GM12878 (cell line): Measurements from ENCODE around the gene PID1. TPM values are rescaled to one million over a fixed set of nuclear protein-coding genes. Genes with fewer than 3 reads are reported as not detected.

Experiments used
- ATAC-seq: fragments of 200-7000 bp; cut with Tn5 transposase; 3 replicates; pipeline ENCODE4 v1.9.1; 2020; ENCODE audit warnings: mild to moderate bottlenecking, moderate library complexity
- BruUV-seq: library from RNA; stranded (reverse); fragments of 400-500 nt; replicated peaks from 2 replicates; lab custom pipeline; 2021; lab: Mats Ljungman, UMichigan
- CTCF ChIA-PET: fragments of 300-600 bp; sonication (Branson Sonifier 250); formaldehyde crosslinking; extraction: SDS; loops from one replicate; lab custom pipeline; 2021; ENCODE audit warnings: inconsistent platforms; lab: Yijun Ruan, JAX
- POLR2A ChIA-PET: fragments of 350-600 bp; formaldehyde crosslinking; extraction: SDS; loops from one replicate; lab custom pipeline; 2021; ENCODE audit warnings: inconsistent platforms; lab: Charles Lee
- RAD21 ChIA-PET: fragments of 300-600 bp; sonication (Branson Sonifier 250); formaldehyde crosslinking; loops from one replicate; lab custom pipeline; 2023; ENCODE audit warnings: antibody characterized with exemption; ENCODE audit not compliant: unreplicated experiment; lab: Charles Lee
- SMC1A ChIA-PET: fragments of 300-600 bp; sonication (Branson Sonifier 250); formaldehyde crosslinking; loops from one replicate; lab custom pipeline; 2023; ENCODE audit not compliant: unreplicated experiment, uncharacterized antibody; lab: Charles Lee
- DNase-seq: peaks from one replicate; pipeline ENCODE4 v3.0.0-alpha.2; 2011; ENCODE audit warnings: low read depth, low spot score
- FAIRE-seq: peaks from 3 replicates; lab custom pipeline; 2011; peaks lifted over from hg19 to GRCh38; lab: Jason Lieb, UNC
- H2AFZ ChIP-seq: 2 replicates; pipeline ENCODE4 v1.6.0; 2011; ENCODE audit warnings: low read depth, low read length, control low read depth; ENCODE audit not compliant: control insufficient read depth
- H3K27ac ChIP-seq: 2 replicates; pipeline ENCODE4 v1.5.1; 2011; ENCODE audit warnings: control low read depth; ENCODE audit not compliant: control insufficient read depth, insufficient read depth
- H3K27me3 ChIP-seq, 2 experiments: replicated peaks in 1 of 2; 2 replicates each; pipeline versions ENCODE4 v1.6.0 to v1.6.1; 2011; ENCODE audit warnings: low read length in 1 of 2; ENCODE audit not compliant: control insufficient read depth in 2 of 2, insufficient read depth in 2 of 2
- H3K36me3 ChIP-seq, 2 experiments: 2 replicates each; pipeline ENCODE4 v1.5.1; 2011; ENCODE audit warnings: low read length in 1 of 2; ENCODE audit not compliant: control insufficient read depth in 2 of 2, insufficient read depth in 2 of 2
- H3K4me1 ChIP-seq: 2 replicates; pipeline ENCODE4 v1.6.1; 2011; ENCODE audit warnings: mild to moderate bottlenecking, low read length, moderate library complexity, mixed read lengths; ENCODE audit not compliant: control insufficient read depth, insufficient read depth
- H3K4me2 ChIP-seq: 2 replicates; pipeline ENCODE4 v1.6.0; 2011; ENCODE audit warnings: control low read depth; ENCODE audit not compliant: control insufficient read depth, insufficient read depth
- H3K4me3 ChIP-seq: fragments of 200-600 bp; sonication (generic); 2 replicates; pipeline ENCODE4 v1.5.1; 2016
- H3K79me2 ChIP-seq: 2 replicates; pipeline ENCODE4 v1.6.0; 2011; ENCODE audit warnings: low read length; ENCODE audit not compliant: control insufficient read depth, insufficient read depth
- H3K9ac ChIP-seq: 2 replicates; pipeline ENCODE4 v1.8.0; 2011; ENCODE audit warnings: low read length, control low read depth, mixed read lengths; ENCODE audit not compliant: control insufficient read depth, insufficient read depth
- H3K9me3 ChIP-seq: replicated peaks from 3 replicates; pipeline ENCODE4 v1.5.1; 2011; ENCODE audit warnings: mild to moderate bottlenecking, low read length; ENCODE audit not compliant: control insufficient read depth, insufficient read depth
- H4K20me1 ChIP-seq: 2 replicates; pipeline ENCODE4 v1.6.0; 2011; ENCODE audit not compliant: control insufficient read depth, insufficient read depth
- BRCA1 ChIP-seq: IDR thresholded peaks from 2 replicates; pipeline ENCODE4 v1.6.1; 2011; ENCODE audit warnings: low read depth, low read length, improper control_type of control experiment
- CBX3 ChIP-seq: fragments of 200-600 bp; sonication (generic); IDR thresholded peaks from 2 replicates; pipeline ENCODE4 v1.6.1; 2016; ENCODE audit warnings: low read depth, borderline replicate concordance
- CBX5 ChIP-seq: sonication (generic); IDR thresholded peaks from 2 replicates; pipeline ENCODE4 v1.6.1; 2016; ENCODE audit warnings: low read depth, moderate library complexity, mild to moderate bottlenecking, inconsistent platforms
- FOS ChIP-seq: IDR thresholded peaks from 3 replicates; pipeline ENCODE4 v1.6.1; 2011; ENCODE audit warnings: borderline replicate concordance; ENCODE audit not compliant: insufficient read length; ENCODE audit errors: extremely low read depth
- HDGF ChIP-seq: fragments of 450-650 bp; IDR thresholded peaks from 2 replicates; pipeline ENCODE4 v1.6.1; 2016; ENCODE audit warnings: antibody characterized with exemption
- MEF2A ChIP-seq: IDR thresholded peaks from 2 replicates; pipeline ENCODE4 v1.6.1; 2011; ENCODE audit warnings: low read depth, mild to moderate bottlenecking, low read length, moderate library complexity; ENCODE audit not compliant: insufficient read depth
- MYB ChIP-seq: fragments of 150-350 bp; IDR thresholded peaks from 2 replicates; pipeline ENCODE4 v1.6.1; 2014; ENCODE audit warnings: mild to moderate bottlenecking, low read depth, low read length, borderline replicate concordance
- MYC ChIP-seq: IDR thresholded peaks from 2 replicates; pipeline ENCODE4 v1.6.1; 2011; ENCODE audit warnings: mild to moderate bottlenecking, low read length, moderate library complexity, inconsistent platforms; ENCODE audit not compliant: insufficient read depth, insufficient replicate concordance, insufficient read length, severe bottlenecking
- RAD21 ChIP-seq: IDR thresholded peaks from 2 replicates; pipeline ENCODE4 v1.6.1; 2011; ENCODE audit warnings: mild to moderate bottlenecking, low read depth, low read length, moderate library complexity; ENCODE audit not compliant: insufficient read depth
- SIX5 ChIP-seq: IDR thresholded peaks from 2 replicates; pipeline ENCODE4 v1.6.1; 2011; ENCODE audit warnings: mild to moderate bottlenecking, low read depth, low read length, moderate library complexity; ENCODE audit not compliant: severe bottlenecking
- SMC3 ChIP-seq: IDR thresholded peaks from 2 replicates; pipeline ENCODE4 v1.6.1; 2011; ENCODE audit warnings: low read length, improper control_type of control experiment, borderline replicate concordance
- TCF7 ChIP-seq: IDR thresholded peaks from 2 replicates; pipeline ENCODE4 v1.6.1; 2014; ENCODE audit warnings: antibody characterized with exemption, borderline replicate concordance
- ZNF384 ChIP-seq: IDR thresholded peaks from 2 replicates; pipeline ENCODE4 v1.6.1; 2012; ENCODE audit warnings: low read depth, mild to moderate bottlenecking, low read length, improper control_type of control experiment, borderline replicate concordance
- ZNF622 ChIP-seq: fragments of 450-650 bp; IDR thresholded peaks from 2 replicates; pipeline ENCODE4 v1.6.1; 2017; ENCODE audit warnings: mild to moderate bottlenecking, inconsistent platforms
- WGBS: methylation state at CpG from one replicate; pipeline ENCODE4 v1.1.6; 2016; ENCODE audit warnings: low lambda C conversion rate; ENCODE audit not compliant: insufficient replicate concordance, insufficient coverage; ENCODE audit errors: missing lambda C conversion rate; 5-methylcytosine and 5-hydroxymethylcytosine counted together
- in situ Hi-C: fragments of 300-500 bp; cut with MboI; formaldehyde crosslinking; loops from 9 replicates; pipeline ENCODE4 v1.14.3; 2018; ENCODE audit warnings: mixed read lengths
- intact Hi-C: fragments of 100-400 bp; cut with micrococcal nuclease; formaldehyde crosslinking; loops from one replicate; pipeline ENCODE4 v1.14.2; 2022; ENCODE audit not compliant: unreplicated experiment
- polyA plus RNA-seq, 11 experiments: library from polyadenylated mRNA; depleted of rRNA in 4 of 11; unstranded in 6 of 11; stranded (reverse) in 5 of 11; fragments of >200 nt; fragmentation: Nextera tagmentation in 4 of 11; fragmentation: Illumina TruSeq in 1 of 11; extraction: Ambion mirVana in 4 of 11; extraction: Trizol in 1 of 11; gene quantifications; 1 replicate in 1 of 11; 2 replicates in 10 of 11; pipeline versions ENCODE4 v1.2.1 to v1.2.3, GENCODE V29; 2011 to 2016; ENCODE audit warnings: inconsistent platforms in 2 of 11, missing spikeins in 2 of 11, low read depth in 1 of 11
- total RNA-seq, 4 experiments: library from RNA; depleted of rRNA in 3 of 4; stranded (reverse); fragments of >200 nt in 3 of 4; fragmentation: Illumina TruSeq in 1 of 4; extraction: Trizol in 1 of 4; gene quantifications; 2 replicates each; pipeline versions ENCODE4 v1.2.1 to v1.2.3, GENCODE V29; 2013 to 2021
- TF ChIP-seq, protein P1 (sequence below): IDR thresholded peaks from 2 replicates; pipeline ENCODE4 v1.6.1; 2012; ENCODE audit warnings: low read depth, low read length, improper control_type of control experiment
- TF ChIP-seq, protein P2 (sequence below): IDR thresholded peaks from 2 replicates; pipeline ENCODE4 v1.6.1; 2011; ENCODE audit warnings: low read depth, low read length, improper control_type of control experiment, borderline replicate concordance

The PID1 gene
- total and polyA plus RNA-seq, 10 of the 15 experiments (the other 5 are each of a cell fraction or from before 2014, with no cell fraction given), result not detected

DNA sequence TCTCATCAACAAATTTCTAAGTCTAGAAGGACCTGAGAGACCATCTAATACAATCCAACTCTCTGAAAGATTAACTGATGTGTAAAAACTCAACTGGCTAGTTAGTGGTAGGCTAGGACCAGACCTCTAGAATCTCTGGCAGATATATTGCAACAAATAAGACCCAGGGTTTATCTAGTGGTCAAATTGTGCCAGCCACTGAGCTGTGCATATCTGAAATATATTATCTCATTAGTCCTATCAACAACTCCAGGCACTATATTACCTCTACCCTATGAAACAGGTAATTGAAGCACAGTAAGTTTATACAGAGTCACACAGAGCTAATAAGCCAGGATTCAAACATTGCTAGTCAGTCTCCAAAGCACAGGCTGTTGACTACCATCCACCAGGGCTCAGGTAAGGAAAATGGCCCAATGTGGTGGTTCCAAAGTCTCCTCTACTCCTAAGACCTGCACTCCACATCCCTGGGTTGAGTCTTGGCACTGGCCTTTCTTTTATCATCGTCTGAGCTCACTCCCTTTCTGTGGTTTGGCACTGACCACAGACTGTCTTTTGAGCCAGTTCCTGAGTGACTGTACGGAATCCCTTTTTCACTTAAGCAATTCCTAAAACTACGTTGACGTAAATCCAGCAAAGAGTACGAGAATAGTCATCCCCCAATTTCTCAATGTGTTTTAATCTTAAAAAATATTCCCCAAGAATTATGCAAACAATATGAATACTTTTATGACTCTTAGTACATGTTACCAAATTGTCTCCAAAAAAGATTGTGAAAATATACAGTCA is 11.9 kb upstream of the PID1 start:
- FAIRE-seq (no peak), ATAC-seq (no peak), DNase-seq (no peak)
- H3K79me2 ChIP-seq, result no peaks in the 10 kb centered on the region
- ChIA-PET SMC1A (no interaction called here), POLR2A (no interaction called here), CTCF (no interaction called here), RAD21 (interaction anchor here (0.8 kb wide), 1 partner anchor 304 kb away, joined by 3 read pairs; no protein-coding TSS in a partner anchor)
- no peak overlapping the region for H3K9ac ChIP-seq
- TF ChIP-seq SIX5 (no peak), SMC3 (no peak)
- no peak overlapping the region for H3K4me3 ChIP-seq
- H3K27me3 ChIP-seq, result no peaks in the 10 kb centered on the region
- no peaks in the 10 kb centered on the region for H4K20me1 ChIP-seq
- no peak overlapping the region for H2AFZ ChIP-seq
- no peaks in the 10 kb centered on the region for H3K9me3 ChIP-seq
- in situ Hi-C loops (no loop called here), intact Hi-C loops (no loop called here)
- no peaks in the 10 kb centered on the region for H3K36me3 ChIP-seq
- H3K4me2 ChIP-seq, result no peak overlapping the region
- no peaks in the 10 kb centered on the region for H3K4me1 ChIP-seq
- no peak overlapping the region for H3K27ac ChIP-seq
- BruUV-seq, result no TSS peak
- 15% methylated on average over 5 of the region's 5 CpGs for WGBS

DNA sequence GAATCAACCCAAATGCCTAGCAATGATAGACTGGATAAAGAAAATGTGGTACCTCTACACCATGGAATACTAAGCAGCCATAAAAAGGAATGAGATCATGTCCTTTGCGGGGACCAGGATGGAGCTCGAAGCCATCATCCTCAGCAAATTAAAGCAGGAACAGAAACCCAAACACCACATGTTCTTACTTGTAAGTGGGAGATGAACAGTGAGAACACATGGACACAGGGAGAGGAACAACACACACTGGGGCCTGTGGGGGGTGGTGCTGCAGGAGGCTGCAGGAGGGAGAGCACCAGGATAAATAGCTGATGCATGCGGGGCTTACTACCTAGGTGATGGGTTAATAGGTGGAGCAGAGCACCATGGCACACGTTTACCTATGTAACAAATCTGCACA is 8.4 kb upstream of the PID1 start:
- no peaks in the 10 kb centered on the region for H4K20me1 ChIP-seq
- 20% methylated on average over 4 of the region's 4 CpGs for WGBS
- ChIA-PET CTCF (no interaction called here), POLR2A (no interaction called here), RAD21 (no interaction called here), SMC1A (no interaction called here)
- no peaks in the 10 kb centered on the region for H3K36me3 ChIP-seq
- no peaks in the 10 kb centered on the region for H3K27me3 ChIP-seq
- H3K9ac ChIP-seq, result no peak overlapping the region
- no peaks in the 10 kb centered on the region for H3K79me2 ChIP-seq
- intact Hi-C loops (loop anchor here (5.0 kb wide), 1 partner anchor 592 kb away; no protein-coding TSS in a partner anchor), in situ Hi-C loops (no loop called here)
- BruUV-seq, result no TSS peak
- FAIRE-seq (no peak), DNase-seq (no peak), ATAC-seq (no peak)
- H3K9me3 ChIP-seq, result no peaks in the 10 kb centered on the region
- no peaks in the 10 kb centered on the region for H3K4me1 ChIP-seq
- H2AFZ ChIP-seq, result no peak overlapping the region
- no peak overlapping the region for H3K4me3 ChIP-seq
- no peak overlapping the region for H3K27ac ChIP-seq
- H3K4me2 ChIP-seq, result no peak overlapping the region
- TF ChIP-seq ZNF384 (no peak), FOS (no peak), CBX3 (no peak), MEF2A (no peak), ZNF622 (no peak), BRCA1 (no peak), MYC (no peak), MYB (no peak), RAD21 (no peak), CBX5 (no peak), TCF7 (no peak), HDGF (no peak)
- TF ChIP-seq, protein P1, sequence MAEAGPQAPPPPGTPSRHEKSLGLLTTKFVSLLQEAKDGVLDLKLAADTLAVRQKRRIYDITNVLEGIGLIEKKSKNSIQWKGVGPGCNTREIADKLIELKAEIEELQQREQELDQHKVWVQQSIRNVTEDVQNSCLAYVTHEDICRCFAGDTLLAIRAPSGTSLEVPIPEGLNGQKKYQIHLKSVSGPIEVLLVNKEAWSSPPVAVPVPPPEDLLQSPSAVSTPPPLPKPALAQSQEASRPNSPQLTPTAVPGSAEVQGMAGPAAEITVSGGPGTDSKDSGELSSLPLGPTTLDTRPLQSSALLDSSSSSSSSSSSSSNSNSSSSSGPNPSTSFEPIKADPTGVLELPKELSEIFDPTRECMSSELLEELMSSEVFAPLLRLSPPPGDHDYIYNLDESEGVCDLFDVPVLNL, result no peak
- TF ChIP-seq, protein P2, sequence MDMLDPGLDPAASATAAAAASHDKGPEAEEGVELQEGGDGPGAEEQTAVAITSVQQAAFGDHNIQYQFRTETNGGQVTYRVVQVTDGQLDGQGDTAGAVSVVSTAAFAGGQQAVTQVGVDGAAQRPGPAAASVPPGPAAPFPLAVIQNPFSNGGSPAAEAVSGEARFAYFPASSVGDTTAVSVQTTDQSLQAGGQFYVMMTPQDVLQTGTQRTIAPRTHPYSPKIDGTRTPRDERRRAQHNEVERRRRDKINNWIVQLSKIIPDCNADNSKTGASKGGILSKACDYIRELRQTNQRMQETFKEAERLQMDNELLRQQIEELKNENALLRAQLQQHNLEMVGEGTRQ, result no peak
